ENCODE measurements around the gene USP30.

DNA sequence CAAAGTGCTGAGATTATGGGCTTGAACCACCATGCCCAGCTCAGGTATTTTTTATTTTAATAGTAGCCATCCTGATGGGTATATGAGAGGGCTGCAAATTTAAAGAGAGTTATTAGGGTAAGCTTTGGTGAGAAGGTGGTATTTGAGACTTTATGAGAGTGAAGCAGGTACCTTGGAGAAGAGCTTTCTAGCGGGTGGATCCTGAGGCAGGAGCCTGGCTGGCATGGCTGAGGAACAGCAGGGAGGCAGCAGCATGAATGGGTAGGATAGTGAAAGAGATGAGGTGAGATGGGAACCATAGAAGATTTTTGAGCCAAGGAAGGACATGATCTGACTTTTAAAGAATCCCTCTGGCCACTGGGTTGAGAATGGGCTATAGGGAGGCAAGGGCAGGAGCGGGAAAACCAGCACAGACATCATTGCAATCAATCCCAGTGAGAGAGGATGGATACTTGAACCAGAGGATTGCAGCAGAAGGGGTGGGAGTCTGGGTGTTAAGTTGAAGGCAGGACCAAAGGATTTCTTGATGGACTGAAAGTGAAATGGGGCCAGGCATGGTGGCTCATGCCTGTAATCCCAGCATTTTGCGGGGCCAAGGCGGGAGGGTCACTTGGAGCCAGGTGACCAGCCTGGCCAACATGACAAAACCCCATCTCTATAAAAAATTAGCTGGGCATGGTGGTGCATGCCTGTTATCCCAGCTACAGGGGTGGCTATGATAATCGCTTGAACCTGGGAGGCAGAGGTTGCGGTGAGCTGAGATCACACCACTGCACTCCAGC lies 37.2 kb upstream of the USP30 start:
- TF ChIP-seq, protein P1, sequence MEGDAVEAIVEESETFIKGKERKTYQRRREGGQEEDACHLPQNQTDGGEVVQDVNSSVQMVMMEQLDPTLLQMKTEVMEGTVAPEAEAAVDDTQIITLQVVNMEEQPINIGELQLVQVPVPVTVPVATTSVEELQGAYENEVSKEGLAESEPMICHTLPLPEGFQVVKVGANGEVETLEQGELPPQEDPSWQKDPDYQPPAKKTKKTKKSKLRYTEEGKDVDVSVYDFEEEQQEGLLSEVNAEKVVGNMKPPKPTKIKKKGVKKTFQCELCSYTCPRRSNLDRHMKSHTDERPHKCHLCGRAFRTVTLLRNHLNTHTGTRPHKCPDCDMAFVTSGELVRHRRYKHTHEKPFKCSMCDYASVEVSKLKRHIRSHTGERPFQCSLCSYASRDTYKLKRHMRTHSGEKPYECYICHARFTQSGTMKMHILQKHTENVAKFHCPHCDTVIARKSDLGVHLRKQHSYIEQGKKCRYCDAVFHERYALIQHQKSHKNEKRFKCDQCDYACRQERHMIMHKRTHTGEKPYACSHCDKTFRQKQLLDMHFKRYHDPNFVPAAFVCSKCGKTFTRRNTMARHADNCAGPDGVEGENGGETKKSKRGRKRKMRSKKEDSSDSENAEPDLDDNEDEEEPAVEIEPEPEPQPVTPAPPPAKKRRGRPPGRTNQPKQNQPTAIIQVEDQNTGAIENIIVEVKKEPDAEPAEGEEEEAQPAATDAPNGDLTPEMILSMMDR (IDR thresholded peaks at IDR 0.05) = no peak
- TF ChIP-seq POLR2AphosphoS5 (IDR thresholded peaks at IDR 0.05) = no peak
- TF ChIP-seq POLR2A (IDR thresholded peaks at IDR 0.05) = no peak

Measured in breast epithelium (tissue), 3 donors.